HT1080 (cell line): Measurements from ENCODE around the gene KIAA1549. TPM values are rescaled to one million over a fixed set of nuclear protein-coding genes. Genes with fewer than 3 reads are reported as not detected.
"Not testable (repeated sequence)": the region's sequence is repeated elsewhere in the genome, so short reads cannot be mapped to it uniquely, and the experiment has no call there.

Experiments used
- DNase-seq: peaks from one replicate; pipeline ENCODE4 v3.0.0-alpha.2; 2015; ENCODE audit warnings: low read depth
- small RNA-seq: library from RNA; depleted of rRNA; stranded (forward); fragments of <200 nt; gene quantifications from one replicate; pipeline ENCODE3, GENCODE V24; 2014
- total RNA-seq: library from RNA; depleted of rRNA; stranded (reverse); fragments of >200 nt; shearing (Covaris generic); gene quantifications from 2 replicates; pipeline ENCODE4 v1.2.3, GENCODE V29; 2014; rRNA removed

KIAA1549 gene
- total RNA-seq, 1 experiment from 2014 or later, result 4.1 TPM

GRCh38 chr7:138814816-138815332, 166.3 kb downstream of the KIAA1549 start:
- peak; percentile 17 for DNase-seq

GRCh38 chr7:138813945-138814344, 167.2 kb downstream of the KIAA1549 start:
- no peak for DNase-seq

GRCh38 chr7:138811327-138811726, 169.9 kb downstream of the KIAA1549 start:
- not testable (repeated sequence) for DNase-seq

GRCh38 chr7:138809346-138809745, 171.8 kb downstream of the KIAA1549 start:
- DNase-seq, result no peak

- no peak for DNase-seq
These were observed 176.6 kb downstream of the KIAA1549 start for GRCh38 chr7:138804618-138805017.

- DNase-seq, result no peak
These were observed 178.5 kb downstream of the KIAA1549 start for GRCh38 chr7:138802706-138803105.

GRCh38 chr7:138801256-138801655, 179.9 kb downstream of the KIAA1549 start:
- DNase-seq, result no peak

GRCh38 chr7:138799336-138800000, 181.7 kb downstream of the KIAA1549 start:
- DNase-seq, result no peak

GRCh38 chr7:138798836-138799235, 182.4 kb downstream of the KIAA1549 start:
- DNase-seq, result no peak

GRCh38 chr7:138797715-138798320, 183.4 kb downstream of the KIAA1549 start, which contains the start of the genes ATP6V0A4 and TMEM213:
Gene ATP6V0A4 (minus strand): TSS chr7:138798196. CDS start chr7:138771247, 26,949 bp downstream.
Gene TMEM213 (plus strand): TSS chr7:138797994. CDS start chr7:138798105, 111 bp downstream.
- DNase-seq, result no peak

GRCh38 chr7:138797046-138797445, 184.1 kb downstream of the KIAA1549 start:
- DNase-seq, result not testable (repeated sequence)

- no peak for DNase-seq
These were observed 185.1 kb downstream of the KIAA1549 start for GRCh38 chr7:138796038-138796615.

GRCh38 chr7:138785587-138786437, 195.4 kb downstream of the KIAA1549 start:
- DNase-seq, result peak; percentile 59

- DNase-seq, result no peak
These were observed 196.5 kb downstream of the KIAA1549 start for GRCh38 chr7:138784692-138785091.

Small RNA genes lying within 50 kb of the gene (small RNA-seq; reads per million reads assigned to genes)
- gene RNU6-1272P, result not detected

Other genes with a start within 250 kb of the KIAA1549 start
- not detected in 2 replicates for gene TMEM213, start 183.4 kb downstream of the KIAA1549 start, total RNA-seq
- gene ATP6V0A4, start 183.2 kb downstream of the KIAA1549 start, total RNA-seq, result 0.30 and 0.47 TPM in 2 replicates
- 1.6 and 2.7 TPM in 2 replicates for gene ZC3HAV1L, start 54.7 kb upstream of the KIAA1549 start, total RNA-seq
- 26.7 and 28.3 TPM in 2 replicates for gene ZC3HAV1, start 128.3 kb upstream of the KIAA1549 start, total RNA-seq
- 1.4 and 1.6 TPM in 2 replicates for gene UBN2, start 249.8 kb upstream of the KIAA1549 start, total RNA-seq